ENCODE data around the gene SLC51B.
A peak's percentile ranks its signal among the peaks of the same experiment; 100 is the strongest.

DNA sequence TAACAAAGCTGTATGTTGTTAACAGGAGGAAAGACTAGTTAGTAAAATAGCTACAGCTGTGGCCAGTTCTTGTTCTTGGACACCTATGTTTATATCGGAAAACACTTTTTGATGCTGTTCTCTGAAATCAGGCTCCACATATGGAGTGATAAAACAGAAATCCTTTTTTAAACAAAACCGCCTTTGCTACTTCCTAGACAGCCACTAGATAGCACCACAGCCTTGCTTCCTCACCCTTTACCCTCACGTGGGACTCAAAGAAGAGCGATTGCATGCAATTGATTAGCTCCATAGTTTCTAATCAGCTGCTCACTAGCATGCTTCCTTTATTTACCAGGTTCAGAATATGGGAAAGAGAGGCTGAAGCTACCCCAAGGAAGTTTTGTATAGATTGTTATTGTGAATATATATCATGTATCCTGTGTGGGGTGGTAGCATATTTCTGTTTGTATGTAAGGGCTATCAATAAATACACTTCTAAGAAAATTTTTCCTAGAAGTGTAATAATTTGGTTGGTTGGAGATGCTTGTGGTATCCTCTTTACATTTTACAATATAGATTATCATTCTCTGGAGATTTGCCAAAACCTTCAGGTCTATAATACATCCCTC lies 11.4 kb upstream of the SLC51B start:
- TF ChIP-seq, protein P1, sequence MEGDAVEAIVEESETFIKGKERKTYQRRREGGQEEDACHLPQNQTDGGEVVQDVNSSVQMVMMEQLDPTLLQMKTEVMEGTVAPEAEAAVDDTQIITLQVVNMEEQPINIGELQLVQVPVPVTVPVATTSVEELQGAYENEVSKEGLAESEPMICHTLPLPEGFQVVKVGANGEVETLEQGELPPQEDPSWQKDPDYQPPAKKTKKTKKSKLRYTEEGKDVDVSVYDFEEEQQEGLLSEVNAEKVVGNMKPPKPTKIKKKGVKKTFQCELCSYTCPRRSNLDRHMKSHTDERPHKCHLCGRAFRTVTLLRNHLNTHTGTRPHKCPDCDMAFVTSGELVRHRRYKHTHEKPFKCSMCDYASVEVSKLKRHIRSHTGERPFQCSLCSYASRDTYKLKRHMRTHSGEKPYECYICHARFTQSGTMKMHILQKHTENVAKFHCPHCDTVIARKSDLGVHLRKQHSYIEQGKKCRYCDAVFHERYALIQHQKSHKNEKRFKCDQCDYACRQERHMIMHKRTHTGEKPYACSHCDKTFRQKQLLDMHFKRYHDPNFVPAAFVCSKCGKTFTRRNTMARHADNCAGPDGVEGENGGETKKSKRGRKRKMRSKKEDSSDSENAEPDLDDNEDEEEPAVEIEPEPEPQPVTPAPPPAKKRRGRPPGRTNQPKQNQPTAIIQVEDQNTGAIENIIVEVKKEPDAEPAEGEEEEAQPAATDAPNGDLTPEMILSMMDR (IDR thresholded peaks at IDR 0.05; ENCODE audit: low read depth, low read length, poor library complexity, severe bottlenecking) = peak; percentile 37
- no peak for TF ChIP-seq EZH2phosphoT487 (IDR thresholded peaks at IDR 0.05; ENCODE audit: borderline replicate concordance, low read length)
